COLO668 (cell line): ENCODE data around the gene GBP3.
"Not testable (repeated sequence)": the region's sequence is repeated elsewhere in the genome, so short reads cannot be mapped to it uniquely, and the experiment has no call there.

Experiments
- DNase-seq: peaks from one replicate; lab custom pipeline; 2025; ENCODE audit not compliant: unreplicated experiment; lab: John Stamatoyannopoulos, UW

Gene GBP3

GRCh38 chr1:89041119-89041641 is 18.5 kb upstream of the GBP3 start:
- DNase-seq, result no peak

GRCh38 chr1:89040315-89040626 is 17.6 kb upstream of the GBP3 start:
- no peak for DNase-seq

GRCh38 chr1:89037186-89037585 is 14.5 kb upstream of the GBP3 start:
- no peak for DNase-seq

- no peak for DNase-seq
Observed at GRCh38 chr1:89035080-89035479, 12.4 kb upstream of the GBP3 start.

GRCh38 chr1:89034004-89034403 is 11.3 kb upstream of the GBP3 start:
- DNase-seq, result not testable (repeated sequence)

- DNase-seq, result not testable (repeated sequence)
Observed at GRCh38 chr1:89029051-89029450, 6.4 kb upstream of the GBP3 start.

GRCh38 chr1:89025928-89026327 is 3.3 kb upstream of the GBP3 start:
- no peak for DNase-seq

- no peak for DNase-seq
Observed at GRCh38 chr1:89023026-89023425, 360 bp upstream of the GBP3 start.

- not testable (repeated sequence) for DNase-seq
Observed at GRCh38 chr1:89018318-89018717, 4.3 kb downstream of the GBP3 start.

GRCh38 chr1:89008511-89008910 is 14.2 kb downstream of the GBP3 start:
- no peak for DNase-seq

GRCh38 chr1:89005286-89006151 is 17.1 kb downstream of the GBP3 start:
- DNase-seq, result no peak

- not testable (repeated sequence) for DNase-seq
Observed at GRCh38 chr1:89002176-89002575, 20.5 kb downstream of the GBP3 start.

GRCh38 chr1:89001510-89001909 is 21.2 kb downstream of the GBP3 start:
- DNase-seq, result no peak

GRCh38 chr1:88998716-88999115 is 23.9 kb downstream of the GBP3 start:
- peak; percentile 43 for DNase-seq

GRCh38 chr1:88990426-88990825 is 32.2 kb downstream of the GBP3 start:
- no peak for DNase-seq

GRCh38 chr1:88985692-88986091 is 37.0 kb downstream of the GBP3 start:
- no peak for DNase-seq

- DNase-seq, result no peak
Observed at GRCh38 chr1:88985032-88985431, 37.6 kb downstream of the GBP3 start.

- DNase-seq, result no peak
Observed at GRCh38 chr1:88984569-88984968, 38.1 kb downstream of the GBP3 start.

- no peak for DNase-seq
Observed at GRCh38 chr1:88983791-88984559, 38.7 kb downstream of the GBP3 start.

GRCh38 chr1:88982055-88982454 is 40.6 kb downstream of the GBP3 start:
- DNase-seq, result no peak

- DNase-seq, result not testable (repeated sequence)
Observed at GRCh38 chr1:88981506-88981905, 41.2 kb downstream of the GBP3 start.

GRCh38 chr1:88980870-88981269 is 41.8 kb downstream of the GBP3 start:
- DNase-seq, result no peak
